ENCODE measurements around the gene IGF2R. TPM values are rescaled to one million over a fixed set of nuclear protein-coding genes. Genes with fewer than 3 reads are reported as not detected.

The IGF2R gene
- total and polyA plus RNA-seq, 2 of the 13 experiments (the other 11 are each of a cell fraction or from before 2014, with no cell fraction given) = 38.3 to 70.0 TPM

- no peak for TF ChIP-seq TERF1 (CRISPR knock-in tag; IDR thresholded peaks at IDR 0.05)
These were observed 132.7 kb downstream of the IGF2R start (continued) for GRCh38 chr6:160101277-160102205.

GRCh38 chr6:160102399-160102798 lies 133.5 kb downstream of the IGF2R start:
- H3K9ac ChIP-seq (ENCODE audit: insufficient read depth, low read depth, low read length) = no peak overlapping the region
- H3K4me3 ChIP-seq (replicated peaks in 1 of 3; ENCODE audit: insufficient read depth in 1 of 3, low read depth in 2 of 3, low read length in 3 of 3) = no peak overlapping the region
- in situ Hi-C loops (cut with HindIII; ENCODE audit: extremely low pct_ligation_motif_present, low pct_unique_long_range_greater_than_20kb) = no loop called here
- no peaks in the 10 kb centered on the region for H3K79me2 ChIP-seq (ENCODE audit: insufficient read depth, low read length)
- no peaks in the 10 kb centered on the region for H3K27me3 ChIP-seq (ENCODE audit: control insufficient read depth in 1 of 2, insufficient read depth in 2 of 2, low read length in 2 of 2)
- peaks cover 34% of the 10 kb centered on the region for H3K4me1 ChIP-seq (ENCODE audit: insufficient read depth, low read length)
- H3K4me2 ChIP-seq (ENCODE audit: low read depth, low read length) = no peak overlapping the region
- ChIA-PET POLR2A (no interaction called here), CTCF (ENCODE audit: low intra/inter-chr PET ratio, low total read pairs) (no interaction called here)
- no TSS peak for BruUV-seq (replicated peaks)
- H4K20me1 ChIP-seq (ENCODE audit: insufficient read depth, low read length) = no peaks in the 10 kb centered on the region
- H3K36me3 ChIP-seq (replicated peaks in 1 of 2; ENCODE audit: control insufficient read depth in 1 of 2, insufficient read depth in 2 of 2, low read length in 2 of 2) = peaks cover 38 to 55% of the 10 kb centered on the region in 2 experiments
- ATAC-seq (no peak), FAIRE-seq (no peak), DNase-seq (ENCODE audit: low spot score) (no peak)
- H2AFZ ChIP-seq (ENCODE audit: low read length) = no peak overlapping the region
- H3K9me3 ChIP-seq (ENCODE audit: low read length) = no peaks in the 10 kb centered on the region
- 97% methylated on average over 16 of the region's 16 CpGs for WGBS (ENCODE audit: low lambda C conversion rate)
- no peak overlapping the region for H3K27ac ChIP-seq (ENCODE audit: extremely low read length, insufficient read depth, low read length)
- intact Hi-C loops (cut with micrococcal nuclease; ENCODE audit: unreplicated experiment) = loop anchor here (2.0 kb wide), 1 partner anchor 14 kb away; no protein-coding TSS in a partner anchor
- TF ChIP-seq, protein P1, sequence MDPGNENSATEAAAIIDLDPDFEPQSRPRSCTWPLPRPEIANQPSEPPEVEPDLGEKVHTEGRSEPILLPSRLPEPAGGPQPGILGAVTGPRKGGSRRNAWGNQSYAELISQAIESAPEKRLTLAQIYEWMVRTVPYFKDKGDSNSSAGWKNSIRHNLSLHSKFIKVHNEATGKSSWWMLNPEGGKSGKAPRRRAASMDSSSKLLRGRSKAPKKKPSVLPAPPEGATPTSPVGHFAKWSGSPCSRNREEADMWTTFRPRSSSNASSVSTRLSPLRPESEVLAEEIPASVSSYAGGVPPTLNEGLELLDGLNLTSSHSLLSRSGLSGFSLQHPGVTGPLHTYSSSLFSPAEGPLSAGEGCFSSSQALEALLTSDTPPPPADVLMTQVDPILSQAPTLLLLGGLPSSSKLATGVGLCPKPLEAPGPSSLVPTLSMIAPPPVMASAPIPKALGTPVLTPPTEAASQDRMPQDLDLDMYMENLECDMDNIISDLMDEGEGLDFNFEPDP (CRISPR knock-in tag; conservative IDR thresholded peaks at IDR 0.05) = 0 out of 2 replicates have a peak, but pooled peaks have one; percentile 38
- TF ChIP-seq POLR2G (IDR thresholded peaks at IDR 0.05; ENCODE audit: low read depth, low read length) (no peak), RBM22 (optimal IDR thresholded peaks at IDR 0.05; ENCODE audit: low read length) (peak; percentile 18)

Data from HepG2 (cell line).